KMS-11 (cell line): ENCODE measurements around the gene GLP1R.

Experiments used
- H2AFZ ChIP-seq: fragments of 200-600 bp; sonication (generic); 2 replicates; pipeline ENCODE4 v1.6.1; 2016; ENCODE audit warnings: antibody characterized with exemption, mixed run types, low read depth
- H3K27ac ChIP-seq: fragments of 200-600 bp; sonication (generic); 2 replicates; pipeline ENCODE4 v1.6.1; 2016; ENCODE audit warnings: mild to moderate bottlenecking, mixed run types
- H3K27me3 ChIP-seq: fragments of 200-600 bp; sonication (generic); 2 replicates; pipeline ENCODE4 v1.6.1; 2017; ENCODE audit warnings: mild to moderate bottlenecking, low read depth, mixed run types, moderate library complexity; ENCODE audit not compliant: insufficient read depth
- H3K36me3 ChIP-seq: fragments of 200-600 bp; sonication (generic); 2 replicates; pipeline ENCODE4 v1.6.1; 2017; ENCODE audit warnings: mild to moderate bottlenecking, mixed run types; ENCODE audit not compliant: insufficient read depth
- H3K4me1 ChIP-seq: fragments of 200-600 bp; sonication (generic); 2 replicates; pipeline ENCODE4 v1.6.1; 2016; ENCODE audit warnings: mild to moderate bottlenecking, low read depth, mixed run types; ENCODE audit not compliant: poor library complexity, severe bottlenecking
- H3K4me2 ChIP-seq: fragments of 200-600 bp; sonication (generic); 2 replicates; pipeline ENCODE4 v1.7.0; 2016; ENCODE audit warnings: mild to moderate bottlenecking, mixed run types
- H3K4me3 ChIP-seq: fragments of 200-600 bp; sonication (generic); IDR thresholded peaks from 2 replicates; pipeline ENCODE4 v1.6.1; 2017; ENCODE audit warnings: low read depth, low read length, mixed read lengths; ENCODE audit not compliant: insufficient read depth
- H3K79me2 ChIP-seq: fragments of 200-600 bp; sonication (generic); 2 replicates; pipeline ENCODE4 v1.6.1; 2016; ENCODE audit warnings: low read depth, mixed run types; ENCODE audit not compliant: insufficient read depth
- H3K9ac ChIP-seq: fragments of 200-600 bp; sonication (generic); 2 replicates; pipeline ENCODE4 v1.6.1; 2016; ENCODE audit warnings: mild to moderate bottlenecking, mixed run types
- H4K20me1 ChIP-seq: fragments of 200-600 bp; sonication (generic); 2 replicates; pipeline ENCODE4 v1.6.1; 2016; ENCODE audit warnings: mild to moderate bottlenecking, mixed run types; ENCODE audit not compliant: insufficient read depth
- CTCF ChIP-seq: fragments of 200-600 bp; sonication (generic); conservative IDR thresholded peaks from 2 replicates; pipeline ENCODE4 v1.6.1; 2017; ENCODE audit warnings: low read depth, mild to moderate bottlenecking, antibody characterized with exemption, low read length, moderate library complexity, mixed read lengths

Gene GLP1R

GRCh38 chr6:39079197-39080125 is 30.9 kb downstream of the GLP1R start:
- no peak overlapping the region for H3K9ac ChIP-seq

GRCh38 chr6:39080246-39080875 is 31.8 kb downstream of the GLP1R start:
- TF ChIP-seq CTCF, result no peak
- Histone ChIP-seq H3K79me2 (no peaks in the 10 kb centered on the region), H3K36me3 (no peaks in the 10 kb centered on the region), H3K4me1 (no peaks in the 10 kb centered on the region), H3K4me2 (no peak overlapping the region), H3K27me3 (peaks cover 18% of the 10 kb centered on the region; the same call in 1 of the 2 replicates), H3K4me3 (no peak overlapping the region), H2AFZ (no peak overlapping the region), H3K9ac (no peak overlapping the region), H4K20me1 (no peaks in the 10 kb centered on the region), H3K27ac (no peak overlapping the region)

More at GRCh38 chr6:39079197-39080125, 30.9 kb downstream of the GLP1R start:
- no peak overlapping the region for H3K4me2 ChIP-seq
- no peak overlapping the region for H3K27ac ChIP-seq
- H2AFZ ChIP-seq, result no peak overlapping the region
- no peaks in the 10 kb centered on the region for H4K20me1 ChIP-seq
- H3K4me1 ChIP-seq, result no peaks in the 10 kb centered on the region
- H3K79me2 ChIP-seq, result no peaks in the 10 kb centered on the region
- no peak for TF ChIP-seq CTCF
- H3K27me3 ChIP-seq, result peaks cover 15% of the 10 kb centered on the region; the same call in 1 of the 2 replicates
- no peak overlapping the region for H3K4me3 ChIP-seq
- no peaks in the 10 kb centered on the region for H3K36me3 ChIP-seq

- Histone ChIP-seq H3K4me1 (peaks cover 16% of the 10 kb centered on the region), H4K20me1 (no peaks in the 10 kb centered on the region), H3K36me3 (no peaks in the 10 kb centered on the region), H3K4me2 (no peak overlapping the region), H3K27me3 (peaks cover 32% of the 10 kb centered on the region; the same call in 1 of the 2 replicates), H3K4me3 (no peak overlapping the region), H3K9ac (no peak overlapping the region), H2AFZ (no peak overlapping the region), H3K27ac (no peak overlapping the region), H3K79me2 (no peaks in the 10 kb centered on the region)
- TF ChIP-seq CTCF, result no peak
Observed at GRCh38 chr6:39082310-39082709, 33.7 kb downstream of the GLP1R start.

GRCh38 chr6:39083231-39083634 is 34.7 kb downstream of the GLP1R start:
- Histone ChIP-seq H4K20me1 (no peaks in the 10 kb centered on the region), H3K79me2 (no peaks in the 10 kb centered on the region), H2AFZ (no peak overlapping the region), H3K27ac (no peak overlapping the region), H3K4me1 (peaks cover 16% of the 10 kb centered on the region), H3K36me3 (no peaks in the 10 kb centered on the region), H3K4me2 (no peak overlapping the region), H3K4me3 (no peak overlapping the region), H3K27me3 (peaks cover 40% of the 10 kb centered on the region; the same call in 1 of the 2 replicates), H3K9ac (no peak overlapping the region)
- TF ChIP-seq CTCF, result no peak
